Measurements from ENCODE around the gene ETV6. TPM values are rescaled to one million over a fixed set of nuclear protein-coding genes. Genes with fewer than 3 reads are reported as not detected.
"Not testable (repeated sequence)": the region's sequence is repeated elsewhere in the genome, so short reads cannot be mapped to it uniquely, and the experiment has no call there.

Gene ETV6
- total RNA-seq, 1 donor from 2014 or later = 7.3 TPM

- DNase-seq (ENCODE audit: low read depth in 2 of 2) = no peak
These were observed 234.6 kb downstream of the ETV6 start for GRCh38 chr12:11884116-11884515.

DNA sequence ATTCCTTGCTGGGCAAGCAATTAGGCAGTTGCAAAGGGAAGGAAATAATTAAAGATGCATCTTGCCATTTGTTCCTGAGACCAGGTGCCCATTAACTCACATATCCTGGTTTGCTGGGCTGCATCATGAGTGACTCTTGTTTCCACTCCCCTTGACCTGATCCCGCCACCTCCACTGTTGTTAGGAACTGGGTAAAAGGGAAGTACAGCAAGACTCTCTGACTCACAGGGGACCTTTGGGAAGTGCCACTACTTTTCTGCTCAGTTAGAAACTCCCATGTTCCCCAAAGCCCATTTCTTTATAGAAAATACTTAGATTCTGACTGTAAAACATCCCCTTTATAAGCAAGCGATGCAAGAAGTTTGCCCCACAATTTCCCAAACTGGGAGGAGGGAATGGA, 235.2 kb downstream of the ETV6 start:
- DNase-seq (ENCODE audit: low read depth in 2 of 2) = peak; percentile 67 to 88

- peak; percentile 60 to 96 for DNase-seq (ENCODE audit: low read depth in 2 of 2)
These were observed 236.0 kb downstream of the ETV6 start for GRCh38 chr12:11885261-11886038.

GRCh38 chr12:11886339-11886738, 236.9 kb downstream of the ETV6 start:
- DNase-seq (ENCODE audit: low read depth in 2 of 2) = peak; percentile 14 to 56

GRCh38 chr12:11888029-11888428, 238.6 kb downstream of the ETV6 start:
- DNase-seq (ENCODE audit: low read depth in 2 of 2) = no peak

- no peak for DNase-seq (ENCODE audit: low read depth in 2 of 2)
These were observed 241.9 kb downstream of the ETV6 start for GRCh38 chr12:11891346-11891745.

DNA sequence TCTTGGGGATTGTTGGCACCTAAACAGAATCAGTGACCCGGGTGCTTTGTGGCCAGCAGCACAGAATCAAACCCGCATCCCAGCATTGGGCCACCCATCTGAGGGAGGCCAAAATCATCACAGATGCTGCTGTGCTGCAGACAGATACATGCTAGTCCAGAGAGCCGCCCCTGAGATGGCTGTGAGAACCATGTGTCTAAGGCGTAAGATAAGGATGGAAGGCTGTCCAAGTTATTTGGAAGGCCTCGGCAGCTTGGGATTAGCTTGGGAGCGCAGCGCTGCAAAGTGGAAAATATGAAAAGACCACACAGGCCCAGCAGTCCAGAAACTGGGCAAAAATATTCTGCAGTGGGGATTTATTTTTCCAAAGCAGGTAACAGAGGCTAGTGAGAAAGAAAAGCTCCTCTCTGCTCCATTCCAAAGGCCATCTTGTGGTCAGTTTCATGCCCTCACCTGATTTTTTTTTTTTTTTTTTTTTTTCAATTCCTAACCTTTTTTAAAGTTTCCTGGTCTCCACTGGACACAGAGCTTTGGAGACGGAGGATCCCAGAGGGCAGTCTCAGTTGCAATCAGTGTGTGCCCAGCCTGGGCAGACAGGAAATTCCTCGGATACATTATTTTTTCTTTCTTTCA, 242.4 kb downstream of the ETV6 start:
- DNase-seq (ENCODE audit: low read depth in 2 of 2) = peak; percentile 14 to 37

- DNase-seq (ENCODE audit: low read depth in 2 of 2) = no peak
These were observed 244.5 kb downstream of the ETV6 start for GRCh38 chr12:11893998-11894397.

GRCh38 chr12:11894890-11895289, 245.4 kb downstream of the ETV6 start:
- DNase-seq (ENCODE audit: low read depth in 2 of 2) = no peak

DNA sequence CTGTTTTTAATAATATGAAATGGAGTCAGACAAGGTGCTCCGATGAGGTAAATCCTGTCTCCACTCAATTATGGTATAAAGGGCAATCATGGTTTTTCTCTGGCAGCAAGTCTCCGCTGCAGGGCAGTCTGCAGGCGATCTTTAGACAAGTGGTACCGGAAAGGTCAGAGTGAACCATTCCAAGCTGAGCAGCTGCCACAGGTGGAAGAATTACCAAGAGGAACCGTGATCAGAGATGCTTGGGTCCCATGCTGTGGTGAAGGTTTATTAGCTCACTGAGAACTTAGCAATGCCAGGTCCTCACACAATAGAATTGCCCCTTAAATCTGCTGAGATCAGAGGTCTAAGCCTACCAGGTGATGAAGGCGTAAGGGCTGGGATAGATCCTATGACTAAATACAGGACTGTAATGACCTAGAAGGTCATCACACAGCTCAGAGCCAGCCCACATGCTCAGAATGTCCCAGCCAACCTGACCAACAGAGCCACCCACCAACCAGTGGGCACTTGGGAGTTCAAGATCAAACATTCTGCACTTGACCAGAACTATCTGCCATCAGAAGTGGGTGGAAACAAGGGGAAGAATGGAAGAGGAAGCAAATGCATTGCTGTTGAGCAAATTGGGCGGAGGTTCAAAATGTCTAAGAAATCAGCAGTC, 246.1 kb downstream of the ETV6 start:
- no peak for DNase-seq (ENCODE audit: low read depth in 2 of 2)

GRCh38 chr12:11896417-11896929, 247.0 kb downstream of the ETV6 start:
- no peak for DNase-seq (ENCODE audit: low read depth in 2 of 2)

GRCh38 chr12:11897923-11898322, 248.4 kb downstream of the ETV6 start:
- DNase-seq (ENCODE audit: low read depth in 2 of 2) = no peak

DNA sequence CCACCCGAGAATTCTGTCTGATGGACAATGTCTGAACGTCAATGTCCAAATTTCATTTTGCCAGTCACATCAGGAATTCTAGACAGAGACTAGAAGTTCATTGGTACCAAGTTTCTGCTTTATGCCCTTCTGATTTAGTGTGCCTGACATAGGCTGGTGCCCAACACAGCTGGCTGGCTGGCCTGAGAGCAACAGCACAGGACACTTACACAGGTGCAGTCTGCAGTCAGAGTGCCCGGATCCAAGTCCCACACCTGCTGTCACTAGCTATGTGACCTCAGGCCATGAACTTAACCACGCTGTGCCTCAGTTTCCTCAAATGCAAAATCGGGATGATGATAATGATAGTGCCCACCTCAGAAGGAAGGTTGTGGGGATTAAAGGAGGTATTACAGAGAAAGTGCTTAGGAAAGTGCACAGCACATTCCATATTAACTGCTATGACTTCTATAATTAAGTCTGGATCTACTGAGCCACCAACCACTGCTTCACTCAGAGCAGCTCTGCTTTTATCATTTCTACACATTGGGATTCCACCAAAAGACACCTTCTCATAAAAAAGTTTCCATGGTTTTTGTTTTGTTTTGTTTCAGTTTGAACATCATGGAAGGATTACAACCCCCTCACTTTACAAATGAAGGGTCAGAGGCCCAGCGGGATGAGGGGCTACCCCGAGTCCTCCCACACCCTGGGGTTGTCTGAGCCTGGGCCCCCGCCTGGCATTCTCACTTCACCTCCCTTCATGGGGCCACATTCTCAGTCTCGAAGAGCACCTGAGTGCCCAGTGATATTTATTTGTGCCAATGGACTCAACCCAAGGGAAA, 252.4 kb downstream of the ETV6 start:
- no peak for DNase-seq (ENCODE audit: low read depth in 2 of 2)

DNA sequence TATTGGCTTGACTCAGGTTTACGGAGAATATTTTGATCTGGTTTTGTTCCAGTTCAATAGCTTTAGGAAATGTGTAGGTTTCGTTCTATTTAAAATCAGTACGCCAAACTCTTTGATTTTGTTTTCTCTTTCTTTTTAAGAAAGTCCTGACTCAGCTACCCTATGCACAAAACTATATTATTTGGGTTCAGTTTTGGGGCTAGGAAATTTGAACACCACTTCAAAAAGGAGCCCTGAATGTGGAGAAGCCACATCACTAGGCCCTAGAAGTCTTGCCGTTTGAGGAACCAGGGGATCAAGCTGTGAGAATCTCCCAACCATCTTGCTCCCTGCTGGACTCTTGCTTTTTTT, 253.0 kb downstream of the ETV6 start:
- DNase-seq (ENCODE audit: low read depth in 2 of 2) = no peak

DNA sequence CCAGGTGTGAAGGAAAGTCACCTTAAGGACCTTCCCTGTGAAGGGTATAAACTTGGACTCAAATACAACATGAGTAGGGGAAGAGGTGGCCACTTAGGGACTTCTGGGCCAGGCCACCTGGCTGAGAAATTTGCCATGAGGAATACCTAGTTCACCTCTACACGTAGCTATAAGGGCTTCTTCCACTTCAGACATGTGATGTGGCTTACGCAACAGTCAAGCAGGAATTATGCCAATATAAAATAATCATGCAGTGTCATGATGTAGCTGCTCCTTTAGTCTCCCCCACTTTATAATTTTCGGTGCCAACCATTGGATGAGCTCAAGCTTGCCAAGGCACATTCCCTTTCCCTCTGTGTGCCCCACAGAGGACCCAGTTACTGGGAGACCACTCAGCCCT, 254.7 kb downstream of the ETV6 start:
- DNase-seq (ENCODE audit: low read depth in 2 of 2) = no peak

DNA sequence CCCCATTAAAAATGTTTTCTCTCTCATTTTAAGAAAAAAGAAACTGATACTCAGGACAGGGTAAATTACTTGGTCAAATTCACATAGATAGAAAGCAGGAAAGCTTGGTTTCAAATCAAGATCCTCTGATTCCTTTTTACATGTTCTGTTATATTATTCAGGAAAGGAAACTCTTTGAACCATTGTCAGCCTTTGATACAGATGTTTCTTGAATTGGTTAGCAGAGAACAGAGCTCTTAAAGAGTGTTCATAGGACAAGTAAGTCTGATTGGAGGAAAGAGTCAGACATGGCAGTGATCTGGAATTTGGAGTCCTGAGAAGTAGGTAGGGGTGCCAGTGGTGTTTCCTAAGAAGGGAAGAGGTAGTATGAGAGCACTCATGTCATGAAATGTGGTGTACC, 256.1 kb downstream of the ETV6 start:
- DNase-seq (ENCODE audit: low read depth in 2 of 2) = no peak

DNA sequence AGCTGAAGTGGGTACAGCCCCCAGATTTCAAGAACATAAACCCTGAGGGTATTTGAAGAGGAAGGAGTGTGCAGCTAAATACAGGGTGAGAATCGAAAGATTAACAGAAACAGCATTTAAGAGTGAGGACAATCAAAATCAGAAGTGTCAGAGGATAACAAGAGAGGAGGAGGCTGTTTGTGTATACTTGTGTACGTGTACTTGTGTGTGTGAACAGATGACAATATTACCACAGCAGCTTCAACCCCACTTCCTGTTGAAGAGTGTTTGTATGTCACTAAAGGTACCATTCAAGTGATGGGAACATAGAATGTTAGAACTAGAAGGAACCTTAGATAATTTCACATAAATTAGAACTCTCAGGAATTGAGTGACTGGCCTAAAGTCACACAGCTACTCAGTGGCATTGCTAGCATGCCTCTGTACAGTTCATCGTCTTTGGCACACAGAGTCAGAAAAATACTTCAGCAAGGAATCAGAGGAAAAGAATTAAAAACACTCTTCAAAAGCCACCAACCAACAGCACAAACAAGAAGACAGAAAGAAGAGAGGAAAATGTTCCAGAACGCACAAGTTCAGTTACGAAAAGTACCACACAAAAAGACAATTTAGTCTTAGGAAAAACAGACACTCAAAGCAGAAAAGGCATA, 256.9 kb downstream of the ETV6 start:
- DNase-seq (ENCODE audit: low read depth in 2 of 2) = no peak

DNA sequence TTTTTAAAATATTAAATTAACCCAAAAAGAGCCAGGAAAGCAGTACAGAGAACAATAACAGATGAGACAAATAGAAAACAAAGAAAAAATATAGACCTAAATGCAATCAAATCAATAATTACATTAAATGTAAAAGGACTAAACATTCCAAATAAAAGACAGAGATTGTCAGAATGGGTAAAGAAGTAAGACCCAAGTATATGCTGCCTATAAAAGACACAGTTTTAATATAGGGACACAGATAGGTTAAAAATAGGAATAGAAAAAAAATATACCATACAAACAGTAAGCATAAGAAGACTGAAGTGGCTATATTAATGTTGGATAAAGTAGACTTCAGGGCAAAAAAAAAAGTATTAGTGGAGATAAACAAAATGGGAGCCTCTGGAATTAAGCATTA, 258.2 kb downstream of the ETV6 start:
- no peak for DNase-seq (ENCODE audit: low read depth in 2 of 2)

DNA sequence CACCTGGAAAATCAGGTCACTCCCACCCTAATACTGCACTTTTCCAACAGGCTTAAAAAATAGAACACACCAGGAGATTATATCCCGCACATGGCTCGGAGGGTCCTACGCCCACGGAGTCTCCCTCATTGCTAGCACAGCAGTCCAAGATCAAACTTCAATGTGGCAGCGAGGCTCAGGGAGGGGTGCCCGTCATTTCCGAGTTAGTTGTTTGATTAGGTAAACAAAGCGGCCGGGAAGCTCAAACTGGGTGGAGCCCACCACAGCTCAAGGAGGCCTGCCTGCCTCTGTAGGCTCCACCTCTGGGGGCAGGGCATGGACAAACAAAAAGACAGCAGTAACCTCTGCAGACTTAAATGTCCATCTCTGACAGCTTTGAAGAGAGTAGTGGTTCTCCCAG, 259.9 kb downstream of the ETV6 start:
- not testable (repeated sequence) for DNase-seq (ENCODE audit: low read depth in 2 of 2)

- DNase-seq (ENCODE audit: low read depth in 2 of 2) = no peak
These were observed 266.6 kb downstream of the ETV6 start for GRCh38 chr12:11916113-11916512.

DNA sequence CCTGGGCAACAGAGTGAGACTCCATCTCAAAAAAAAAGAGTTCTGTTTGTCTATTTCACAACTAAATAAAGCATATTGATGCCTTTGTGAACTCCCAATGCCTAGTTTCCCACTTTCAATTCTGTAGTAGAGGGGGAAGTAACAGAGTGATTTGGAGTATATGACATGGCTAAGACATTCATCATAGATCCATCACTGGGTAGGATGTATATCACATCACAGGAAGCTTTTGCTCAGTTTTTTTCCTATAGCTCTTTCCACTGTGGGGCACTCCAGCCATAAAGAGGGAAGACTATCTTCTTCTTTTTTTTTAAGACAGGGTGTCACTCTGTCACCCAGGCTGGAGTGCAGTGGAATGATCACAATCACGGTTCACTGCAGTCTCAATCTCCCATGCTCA, 267.3 kb downstream of the ETV6 start:
- no peak for DNase-seq (ENCODE audit: low read depth in 2 of 2)
